Activated CD8-positive, alpha-beta memory T cell treated with anti-CD3 and anti-CD28 coated beads for 1 hour (primary cell): ENCODE results near the gene HINT3.
A peak's percentile ranks its signal among the peaks of the same experiment; 100 is the strongest.
"Not testable (repeated sequence)": the region's sequence is repeated elsewhere in the genome, so short reads cannot be mapped to it uniquely, and the experiment has no call there.

Experiments used
- DNase-seq, 2 donors: peaks; one replicate each; pipeline ENCODE4 v3.0.0-alpha.2; 2020; ENCODE audit warnings: low read depth in 1 of 2; ENCODE audit errors: extremely low read depth in 1 of 2

The HINT3 gene

DNA sequence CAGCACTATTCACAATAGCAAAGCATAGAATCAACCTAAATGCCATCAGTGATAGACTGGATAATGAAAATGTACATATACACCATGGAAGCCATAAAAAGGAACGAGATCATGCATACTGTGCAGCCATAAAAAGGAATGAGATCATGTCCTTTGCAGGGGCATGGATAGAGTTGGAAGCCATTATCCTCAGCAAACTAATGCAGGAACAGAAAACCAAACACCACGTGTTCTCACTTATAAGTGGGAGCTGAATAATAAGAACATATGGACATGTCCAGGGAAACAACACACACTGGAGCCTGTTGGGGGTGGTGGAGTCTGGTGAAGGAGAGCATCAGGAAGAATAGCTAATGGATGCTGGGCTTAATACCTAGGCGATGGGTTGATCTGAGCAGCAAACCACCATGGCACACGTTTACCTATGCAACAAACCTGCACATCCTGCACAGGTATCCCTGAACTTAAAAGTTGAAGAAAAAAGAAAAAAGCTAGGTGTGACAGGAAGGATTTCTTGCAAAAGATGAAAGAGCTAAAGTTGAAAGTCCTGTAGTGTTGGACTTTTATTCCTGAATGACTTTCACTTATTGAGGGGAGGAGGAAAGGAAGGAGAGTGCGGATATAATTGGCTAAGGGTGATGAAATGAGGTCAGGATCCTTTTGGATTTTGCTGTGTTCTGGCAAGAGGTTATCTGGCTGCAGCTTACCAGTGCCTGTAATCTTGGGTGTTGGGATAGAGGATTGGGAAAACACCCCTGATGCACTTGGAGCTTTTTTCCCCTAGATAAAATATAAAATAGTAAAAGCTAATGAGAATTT lies 38.3 kb downstream of the HINT3 start:
- no peak for DNase-seq

DNA sequence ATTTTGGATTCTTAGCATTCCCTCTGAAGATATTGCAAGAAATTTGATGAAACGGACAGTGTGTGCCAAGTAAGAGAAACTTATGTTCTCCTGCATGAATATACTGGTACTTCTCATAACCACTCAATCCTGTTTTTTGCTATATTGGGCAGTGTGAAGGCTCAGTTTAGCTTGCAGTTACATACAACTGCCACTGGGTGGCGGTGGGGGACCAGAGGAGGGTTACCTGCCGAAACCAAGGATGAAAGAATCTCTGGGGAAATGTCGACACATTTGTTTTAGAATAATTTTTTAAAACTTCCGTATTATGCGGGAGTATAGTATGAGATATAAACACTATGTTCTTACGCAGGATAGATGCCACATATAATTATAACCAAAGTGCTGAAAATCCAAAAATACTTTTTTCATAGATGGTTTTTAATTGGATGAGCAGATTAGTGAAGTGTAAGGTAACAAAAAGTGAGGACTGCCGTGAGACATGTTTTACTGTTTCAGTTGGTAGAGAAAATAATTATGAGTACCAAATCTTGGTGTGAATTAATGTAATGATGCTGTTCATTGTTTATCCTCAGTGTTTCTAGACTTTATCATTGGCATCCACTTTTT lies 39.5 kb downstream of the HINT3 start:
- peak; percentile 20 to 57 for DNase-seq

- no peak for DNase-seq
Observed at GRCh38 chr6:126002755-126003679, 46.4 kb downstream of the HINT3 start.

GRCh38 chr6:126007800-126008199 lies 51.2 kb downstream of the HINT3 start:
- DNase-seq: no peak

- no peak for DNase-seq
Observed at GRCh38 chr6:126010040-126010439, 53.5 kb downstream of the HINT3 start.

GRCh38 chr6:126015863-126016262 lies 59.3 kb downstream of the HINT3 start:
- no peak for DNase-seq

DNA sequence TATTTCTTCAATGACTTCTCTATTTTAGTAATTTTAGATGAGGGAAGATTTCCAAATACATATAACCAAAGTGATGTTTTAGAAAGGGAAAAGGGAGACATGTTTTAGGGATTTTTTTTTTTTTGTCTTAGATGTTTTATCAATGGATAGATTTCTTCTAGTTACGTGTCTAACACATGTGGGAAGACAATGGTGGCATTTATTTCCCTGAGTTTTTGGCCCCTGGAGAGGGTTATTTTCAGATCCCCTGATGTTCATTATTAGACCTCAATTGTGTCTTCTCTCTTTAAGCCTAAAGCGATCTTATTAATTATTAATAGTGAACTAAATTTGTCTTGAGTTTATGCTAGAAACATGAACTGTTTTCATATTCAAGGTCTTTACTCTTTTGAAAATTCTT lies 60.0 kb downstream of the HINT3 start:
- DNase-seq: no peak

DNA sequence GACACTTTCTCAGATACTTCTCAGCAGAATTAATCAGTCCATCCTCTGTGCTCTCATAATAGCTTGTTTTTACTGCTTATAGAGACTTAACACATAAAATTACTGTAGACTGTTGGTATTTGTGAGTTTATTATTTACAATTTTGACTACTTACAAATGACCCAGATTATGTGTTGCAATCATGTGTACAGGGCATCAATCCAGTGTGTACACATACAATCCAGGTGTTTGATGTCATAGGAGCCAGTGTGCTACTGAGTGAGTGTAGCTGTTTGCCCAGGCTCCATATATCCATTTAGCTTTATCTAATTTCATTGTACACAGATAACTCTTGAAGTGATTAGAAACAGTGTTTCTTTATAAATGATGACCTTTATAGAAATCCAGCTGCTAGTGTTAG lies 61.1 kb downstream of the HINT3 start:
- no peak for DNase-seq

DNA sequence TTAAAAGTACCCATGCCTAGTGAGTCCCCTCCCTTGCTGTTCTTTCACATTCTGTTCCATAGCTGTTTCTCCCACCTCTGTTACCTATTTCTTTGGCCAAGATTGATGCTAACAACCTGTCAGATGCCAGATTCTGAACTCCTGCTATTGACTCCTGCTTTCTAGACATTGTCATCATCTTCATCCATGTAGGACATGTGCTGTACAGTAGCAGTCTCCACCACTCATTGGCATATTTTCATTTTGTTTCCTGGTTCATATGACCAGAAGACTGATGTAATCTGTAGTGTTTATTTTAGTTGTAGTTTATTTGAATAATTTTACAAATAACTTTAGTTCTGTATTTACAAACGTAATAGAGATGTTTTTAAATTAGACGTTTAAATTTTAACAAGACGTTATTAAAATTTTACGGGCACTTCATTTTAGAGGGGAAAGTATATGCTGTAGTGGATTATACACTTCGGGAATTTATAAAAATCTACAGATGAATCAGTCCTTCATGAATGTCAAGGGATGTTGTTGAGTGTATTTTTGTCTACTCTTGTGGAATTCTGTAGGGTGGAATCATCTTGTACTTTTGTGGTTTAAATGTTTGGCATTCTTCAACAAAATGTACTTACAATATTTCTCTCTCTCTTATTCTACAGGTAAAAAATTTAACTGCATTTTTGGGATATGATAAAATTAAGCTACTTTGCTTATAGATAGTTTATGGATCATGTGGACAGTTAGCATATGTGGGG lies 63.9 kb downstream of the HINT3 start:
- DNase-seq: no peak

DNA sequence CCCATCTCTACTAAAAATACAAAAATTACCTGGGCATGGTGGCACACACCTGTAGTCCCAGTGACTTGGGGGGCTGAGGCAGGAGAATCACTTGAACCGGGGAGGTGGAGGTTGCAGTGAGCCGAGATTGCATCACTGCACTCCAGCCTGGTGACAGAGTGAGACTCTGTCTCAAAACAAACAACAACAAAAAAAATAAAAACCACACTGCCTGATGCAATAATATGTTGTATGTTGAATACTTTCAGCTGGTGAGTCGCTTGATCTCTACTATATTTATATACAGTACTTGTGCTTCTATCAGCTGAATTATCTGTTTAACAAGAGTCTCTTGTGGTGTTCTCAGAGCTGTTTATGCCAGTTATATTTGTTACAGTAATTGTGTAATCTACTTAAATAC lies 66.9 kb downstream of the HINT3 start:
- DNase-seq: not testable (repeated sequence)

DNA sequence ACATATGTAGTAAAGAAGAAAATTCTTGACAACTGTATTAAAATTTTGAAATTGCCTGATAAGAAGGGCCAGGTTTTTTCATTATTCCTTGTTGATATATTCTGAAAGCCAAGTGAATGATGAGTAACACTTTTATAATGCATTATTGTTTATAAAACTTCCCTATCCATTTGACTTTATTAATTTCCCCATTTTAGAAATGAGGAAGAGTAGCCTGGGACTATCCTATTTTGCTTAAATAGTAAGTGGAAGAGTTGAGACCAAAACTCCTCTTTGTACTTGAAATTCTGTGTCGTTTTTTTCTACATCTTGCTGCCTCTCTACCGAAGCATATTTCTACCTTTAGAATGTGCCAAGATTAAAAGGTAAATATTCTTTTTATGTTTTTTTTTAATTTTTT lies 69.4 kb downstream of the HINT3 start:
- no peak for DNase-seq

- DNase-seq: no peak
Observed at GRCh38 chr6:126027601-126028000, 71.0 kb downstream of the HINT3 start.
